KOPT-K1 (cell line): ENCODE measurements around the gene AP1B1.

Source experiments
- H3K27ac ChIP-seq: fragments of 200-600 bp; sonication (generic); 2 replicates; pipeline ENCODE4 v1.5.1; 2016; ENCODE audit warnings: antibody characterized with exemption, mild to moderate bottlenecking, low read depth, low read length; ENCODE audit not compliant: poor library complexity, severe bottlenecking
- H3K36me3 ChIP-seq: fragments of 200-600 bp; sonication (generic); 2 replicates; pipeline ENCODE4 v1.5.1; 2017; ENCODE audit warnings: antibody characterized with exemption, mild to moderate bottlenecking, low read length, moderate library complexity; ENCODE audit not compliant: insufficient read depth
- H3K9me3 ChIP-seq: fragments of 200-600 bp; sonication (generic); 2 replicates; pipeline ENCODE4 v1.5.1; 2017; ENCODE audit warnings: antibody characterized with exemption, low read length, mild to moderate bottlenecking; ENCODE audit not compliant: insufficient read depth, poor library complexity, severe bottlenecking

Gene AP1B1

GRCh38 chr22:29310863-29311339, 77.5 kb downstream of the AP1B1 start:
- Histone ChIP-seq H3K9me3 (no peaks in the 10 kb centered on the region), H3K36me3 (no peaks in the 10 kb centered on the region), H3K27ac (no peak overlapping the region)

- Histone ChIP-seq H3K27ac (no peak overlapping the region), H3K9me3 (no peaks in the 10 kb centered on the region)
Observed at GRCh38 chr22:29310065-29310862, 78.1 kb downstream of the AP1B1 start.

DNA sequence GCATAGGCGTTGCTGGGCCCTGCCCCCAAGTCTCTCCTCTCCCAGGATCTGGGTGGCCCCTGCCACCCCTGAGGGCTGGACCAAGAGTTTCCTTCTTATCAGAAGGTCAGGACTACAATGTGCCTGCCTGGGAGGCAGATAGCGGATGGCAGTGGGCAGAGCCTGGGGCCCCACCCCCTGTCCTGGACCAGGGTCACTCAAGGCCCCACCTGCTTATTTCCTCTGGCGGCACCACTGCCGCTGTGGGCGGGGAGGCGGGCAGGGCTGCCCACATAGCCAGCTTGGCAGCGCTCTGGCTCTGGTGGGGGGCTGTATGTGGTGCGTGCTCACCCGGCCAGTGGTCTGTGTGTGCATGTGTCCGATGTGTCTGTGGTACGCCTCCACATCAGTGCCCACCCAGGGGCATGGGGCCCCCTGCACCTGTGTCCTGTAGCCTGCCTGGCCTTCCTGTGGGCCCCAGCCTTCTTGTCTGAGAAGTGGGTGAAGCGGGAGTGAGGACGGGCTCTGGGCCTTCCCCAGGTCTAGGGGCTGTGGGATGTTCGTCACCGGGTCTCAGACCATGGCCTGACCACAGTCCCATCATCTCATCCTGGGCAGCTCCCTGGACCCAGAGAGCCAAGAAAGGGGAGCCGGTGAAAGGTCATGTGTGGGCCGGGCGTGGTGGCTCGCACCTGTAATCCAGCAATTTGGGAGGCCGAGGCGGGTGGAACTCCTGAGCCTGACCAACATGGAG, 78.9 kb downstream of the AP1B1 start:
- H3K9me3 ChIP-seq = no peaks in the 10 kb centered on the region
- no peaks in the 10 kb centered on the region for H3K36me3 ChIP-seq
- peak overlapping the region; percentile 21 for H3K27ac ChIP-seq

More at GRCh38 chr22:29310065-29310862, 78.1 kb downstream of the AP1B1 start:
- H3K36me3 ChIP-seq = no peaks in the 10 kb centered on the region

GRCh38 chr22:29308791-29309262, 79.5 kb downstream of the AP1B1 start:
- no peaks in the 10 kb centered on the region for H3K36me3 ChIP-seq
- H3K27ac ChIP-seq = peak overlapping the region; percentile 21
- H3K9me3 ChIP-seq = no peaks in the 10 kb centered on the region

DNA sequence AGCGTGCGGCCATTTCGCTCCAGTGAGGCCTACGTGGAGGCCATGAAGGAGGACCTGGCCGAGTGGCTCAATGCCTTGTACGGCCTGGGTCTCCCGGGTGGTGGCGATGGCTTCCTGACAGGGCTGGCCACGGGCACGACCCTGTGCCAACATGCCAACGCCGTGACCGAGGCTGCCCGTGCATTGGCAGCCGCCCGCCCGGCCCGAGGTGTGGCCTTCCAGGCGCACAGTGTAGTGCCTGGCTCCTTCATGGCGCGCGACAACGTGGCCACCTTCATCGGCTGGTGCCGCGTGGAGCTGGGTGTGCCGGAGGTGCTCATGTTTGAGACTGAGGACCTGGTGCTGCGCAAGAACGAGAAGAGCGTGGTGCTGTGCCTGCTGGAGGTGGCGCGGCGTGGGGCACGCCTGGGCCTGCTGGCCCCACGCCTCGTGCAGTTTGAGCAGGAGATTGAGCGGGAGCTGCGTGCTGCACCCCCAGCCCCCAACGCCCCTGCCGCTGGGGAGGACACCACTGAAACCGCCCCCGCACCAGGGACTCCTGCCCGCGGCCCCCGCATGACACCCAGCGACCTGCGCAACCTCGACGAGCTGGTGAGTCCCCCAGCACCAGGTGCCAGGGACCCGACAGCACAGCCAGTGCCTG, 80.1 kb downstream of the AP1B1 start:
- Histone ChIP-seq H3K27ac (peak overlapping the region; percentile 21), H3K36me3 (no peaks in the 10 kb centered on the region)

GRCh38 chr22:29307596-29308147, 80.7 kb downstream of the AP1B1 start:
- Histone ChIP-seq H3K27ac (no peak overlapping the region), H3K9me3 (no peaks in the 10 kb centered on the region), H3K36me3 (no peaks in the 10 kb centered on the region)

More for the DNA sequence above, 80.1 kb downstream of the AP1B1 start:
- no peaks in the 10 kb centered on the region for H3K9me3 ChIP-seq

GRCh38 chr22:29306835-29307595, 81.4 kb downstream of the AP1B1 start:
- H3K27ac ChIP-seq = peak overlapping the region; percentile 22
- no peaks in the 10 kb centered on the region for H3K9me3 ChIP-seq
- H3K36me3 ChIP-seq = no peaks in the 10 kb centered on the region

DNA sequence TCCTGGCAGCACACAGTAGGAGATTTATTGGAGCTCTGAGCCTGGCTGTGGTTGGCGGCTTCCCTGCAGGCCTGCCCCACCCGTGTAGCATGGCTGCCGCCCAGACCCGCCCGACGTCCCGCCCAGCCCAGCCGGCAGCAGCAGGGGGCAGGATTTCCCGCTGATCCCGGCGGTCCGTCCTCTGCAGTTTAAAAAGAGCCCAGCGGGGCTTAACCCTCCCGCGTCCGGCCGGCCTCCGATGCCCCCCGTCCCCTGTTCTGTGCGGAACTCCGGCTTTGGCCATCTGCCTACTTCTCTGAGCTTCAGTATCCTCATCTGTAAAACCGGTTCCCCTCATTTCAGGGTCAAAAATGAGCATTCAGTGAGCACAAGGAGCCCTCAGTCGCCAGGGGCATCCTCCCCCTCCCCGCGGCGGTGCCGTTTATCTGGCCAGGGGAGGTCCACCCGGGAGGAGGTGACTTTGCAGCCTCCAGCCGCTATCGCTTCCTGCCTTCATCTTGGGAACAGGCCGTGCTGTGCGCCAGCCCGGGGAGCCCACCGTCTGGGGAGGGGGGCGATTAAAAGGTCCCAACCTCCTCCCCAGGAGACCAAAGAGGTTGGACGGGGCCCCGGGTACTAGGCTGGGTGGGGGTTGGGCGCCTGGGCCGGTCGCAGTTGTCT, 82.1 kb downstream of the AP1B1 start, which contains the start of gene GAS2L1:
Gene GAS2L1 (plus strand): TSS at position 476 of the 660 bp plus-strand sequence. CDS start 1,456 bp downstream, outside the sequence.
- Histone ChIP-seq H3K27ac (peak within 1 kb of the TSS; percentile 22), H3K9me3 (no peaks in the 10 kb centered on the region), H3K36me3 (peaks cover 6% of the 10 kb centered on the region; the same call in 1 of the 2 replicates)

- no peaks in the 10 kb centered on the region for H3K9me3 ChIP-seq
- peaks cover 11% of the 10 kb centered on the region for H3K36me3 ChIP-seq
- no peak overlapping the region for H3K27ac ChIP-seq
Observed at GRCh38 chr22:29305836-29306174, 82.6 kb downstream of the AP1B1 start.

GRCh38 chr22:29302681-29303465, 85.5 kb downstream of the AP1B1 start:
- Histone ChIP-seq H3K27ac (no peak overlapping the region), H3K36me3 (peaks cover 40% of the 10 kb centered on the region), H3K9me3 (no peaks in the 10 kb centered on the region)

GRCh38 chr22:29302402-29302680, 86.0 kb downstream of the AP1B1 start:
- Histone ChIP-seq H3K9me3 (no peaks in the 10 kb centered on the region), H3K27ac (no peak overlapping the region), H3K36me3 (peaks cover 46% of the 10 kb centered on the region)

DNA sequence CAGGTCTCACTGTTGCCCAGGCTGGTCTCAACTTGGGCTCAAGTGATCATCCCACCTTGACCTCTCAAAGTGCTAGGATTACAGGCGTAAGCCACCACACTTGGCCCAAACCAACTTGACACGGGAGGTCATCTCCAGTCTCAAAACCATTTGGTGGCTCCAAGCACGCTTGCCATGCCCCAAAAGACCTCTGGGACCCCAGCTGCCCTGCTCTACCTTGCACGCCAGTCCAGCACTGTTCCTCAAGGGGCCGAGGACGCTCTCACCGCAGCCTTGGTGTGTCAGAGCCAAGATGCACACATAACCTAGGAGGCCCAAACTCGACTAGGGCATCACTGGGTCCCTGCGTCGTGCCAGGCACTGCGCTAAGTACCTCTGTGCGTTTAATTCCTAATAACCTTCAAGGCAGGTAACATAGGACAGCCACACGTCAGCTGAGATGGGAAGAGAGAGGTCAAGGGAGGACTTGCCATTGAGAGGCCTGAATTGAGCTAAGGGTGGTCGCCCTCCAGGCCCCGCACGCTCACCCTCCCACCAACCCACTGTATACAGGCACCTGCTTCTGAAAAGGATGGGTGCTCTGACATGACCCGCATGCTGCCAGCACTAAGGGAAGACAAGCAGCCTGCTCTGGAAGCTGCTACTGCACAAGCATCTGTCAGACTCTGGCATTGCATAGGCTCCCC, 86.5 kb downstream of the AP1B1 start:
- Histone ChIP-seq H3K36me3 (peaks cover 50% of the 10 kb centered on the region), H3K27ac (no peak overlapping the region), H3K9me3 (no peaks in the 10 kb centered on the region)
